ENCODE results near the gene SORBS1. TPM values are rescaled to one million over a fixed set of nuclear protein-coding genes. Genes with fewer than 3 reads are reported as not detected.

Gene SORBS1
- total RNA-seq, 1 donor from 2014 or later: 116 TPM

DNA sequence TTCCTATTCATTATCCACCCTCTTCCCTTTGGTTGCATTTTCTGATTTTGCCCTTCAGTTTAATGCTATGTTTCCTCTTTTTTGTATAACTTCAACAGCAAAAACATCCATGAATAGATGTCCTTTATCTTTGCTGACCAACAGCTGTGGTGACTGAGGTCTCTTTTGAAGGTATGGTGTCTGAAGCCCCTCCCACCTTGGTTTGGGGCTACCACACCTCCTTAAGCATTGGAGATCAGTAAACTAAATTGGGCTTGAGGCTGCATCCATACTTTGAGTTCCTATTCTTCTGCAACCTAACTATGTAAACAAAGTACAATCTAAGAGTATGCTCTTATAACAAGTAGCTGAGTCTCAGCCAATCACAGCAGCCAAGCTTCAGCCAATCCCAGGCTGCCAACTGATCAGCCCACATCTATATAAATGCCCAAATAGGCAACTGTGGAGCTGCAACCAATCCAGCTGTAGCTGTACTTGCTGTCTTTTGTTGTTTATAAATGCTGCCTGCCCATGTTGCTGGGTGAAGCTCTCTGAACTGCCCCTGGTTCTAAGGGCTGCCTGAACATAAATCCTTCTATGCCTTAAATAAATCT, 201.0 kb downstream of the SORBS1 start:
- peak in 1 of 2 donors; percentile 10 for DNase-seq (ENCODE audit: extremely low spot score in 2 of 2)
- no peaks in the 10 kb centered on the region for H3K9me3 ChIP-seq
- no peak for TF ChIP-seq POLR2AphosphoS5 (IDR thresholded peaks at IDR 0.05; ENCODE audit: insufficient read depth in 1 of 2, low read depth in 1 of 2)
- no peak overlapping the region for H3K27ac ChIP-seq
- H3K4me1 ChIP-seq: peaks cover 16% of the 10 kb centered on the region
- H3K27me3 ChIP-seq: no peaks in the 10 kb centered on the region
- H3K4me3 ChIP-seq: no peak overlapping the region
- intact Hi-C loops (cut with DNase I): no loop called here
- H3K36me3 ChIP-seq: peaks cover 0 to 16% of the 10 kb centered on the region in 2 donors

DNA sequence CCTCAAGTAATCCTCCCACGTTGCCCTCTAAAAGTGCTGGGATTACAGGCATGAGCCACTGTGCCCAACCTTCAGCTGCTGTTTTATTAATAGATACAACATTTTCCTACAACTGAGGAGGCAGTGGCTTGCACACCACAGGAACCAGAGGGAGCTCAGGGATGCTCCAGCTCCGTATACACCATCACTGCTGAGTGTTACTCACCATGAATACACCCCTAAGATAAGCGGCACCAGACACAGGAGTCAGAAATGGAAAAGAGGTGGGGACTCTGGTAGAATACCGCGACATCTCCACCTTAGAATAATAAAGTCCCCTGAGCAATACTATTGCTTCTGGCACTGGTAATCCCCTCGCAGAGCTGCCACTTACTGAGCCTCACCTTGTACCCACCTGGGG, 201.7 kb downstream of the SORBS1 start:
- intact Hi-C loops (cut with DNase I): loop anchor here (10.0 kb wide), 1 partner anchor 115 kb away; no protein-coding TSS in a partner anchor
- Histone ChIP-seq H3K4me3 (no peak overlapping the region), H3K27me3 (no peaks in the 10 kb centered on the region), H3K36me3 (peaks cover 0 to 17% of the 10 kb centered on the region in 2 donors), H3K4me1 (peaks cover 16% of the 10 kb centered on the region), H3K9me3 (no peaks in the 10 kb centered on the region), H3K27ac (no peak overlapping the region)
- no peak for TF ChIP-seq POLR2AphosphoS5 (IDR thresholded peaks at IDR 0.05; ENCODE audit: insufficient read depth in 1 of 2, low read depth in 1 of 2)
- no peak for TF ChIP-seq POLR2A (IDR thresholded peaks at IDR 0.05)
- TF ChIP-seq, protein P1, sequence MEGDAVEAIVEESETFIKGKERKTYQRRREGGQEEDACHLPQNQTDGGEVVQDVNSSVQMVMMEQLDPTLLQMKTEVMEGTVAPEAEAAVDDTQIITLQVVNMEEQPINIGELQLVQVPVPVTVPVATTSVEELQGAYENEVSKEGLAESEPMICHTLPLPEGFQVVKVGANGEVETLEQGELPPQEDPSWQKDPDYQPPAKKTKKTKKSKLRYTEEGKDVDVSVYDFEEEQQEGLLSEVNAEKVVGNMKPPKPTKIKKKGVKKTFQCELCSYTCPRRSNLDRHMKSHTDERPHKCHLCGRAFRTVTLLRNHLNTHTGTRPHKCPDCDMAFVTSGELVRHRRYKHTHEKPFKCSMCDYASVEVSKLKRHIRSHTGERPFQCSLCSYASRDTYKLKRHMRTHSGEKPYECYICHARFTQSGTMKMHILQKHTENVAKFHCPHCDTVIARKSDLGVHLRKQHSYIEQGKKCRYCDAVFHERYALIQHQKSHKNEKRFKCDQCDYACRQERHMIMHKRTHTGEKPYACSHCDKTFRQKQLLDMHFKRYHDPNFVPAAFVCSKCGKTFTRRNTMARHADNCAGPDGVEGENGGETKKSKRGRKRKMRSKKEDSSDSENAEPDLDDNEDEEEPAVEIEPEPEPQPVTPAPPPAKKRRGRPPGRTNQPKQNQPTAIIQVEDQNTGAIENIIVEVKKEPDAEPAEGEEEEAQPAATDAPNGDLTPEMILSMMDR (IDR thresholded peaks at IDR 0.05): no peak
- peak in 1 of 2 donors; percentile 79 for DNase-seq (ENCODE audit: extremely low spot score in 2 of 2)

DNA sequence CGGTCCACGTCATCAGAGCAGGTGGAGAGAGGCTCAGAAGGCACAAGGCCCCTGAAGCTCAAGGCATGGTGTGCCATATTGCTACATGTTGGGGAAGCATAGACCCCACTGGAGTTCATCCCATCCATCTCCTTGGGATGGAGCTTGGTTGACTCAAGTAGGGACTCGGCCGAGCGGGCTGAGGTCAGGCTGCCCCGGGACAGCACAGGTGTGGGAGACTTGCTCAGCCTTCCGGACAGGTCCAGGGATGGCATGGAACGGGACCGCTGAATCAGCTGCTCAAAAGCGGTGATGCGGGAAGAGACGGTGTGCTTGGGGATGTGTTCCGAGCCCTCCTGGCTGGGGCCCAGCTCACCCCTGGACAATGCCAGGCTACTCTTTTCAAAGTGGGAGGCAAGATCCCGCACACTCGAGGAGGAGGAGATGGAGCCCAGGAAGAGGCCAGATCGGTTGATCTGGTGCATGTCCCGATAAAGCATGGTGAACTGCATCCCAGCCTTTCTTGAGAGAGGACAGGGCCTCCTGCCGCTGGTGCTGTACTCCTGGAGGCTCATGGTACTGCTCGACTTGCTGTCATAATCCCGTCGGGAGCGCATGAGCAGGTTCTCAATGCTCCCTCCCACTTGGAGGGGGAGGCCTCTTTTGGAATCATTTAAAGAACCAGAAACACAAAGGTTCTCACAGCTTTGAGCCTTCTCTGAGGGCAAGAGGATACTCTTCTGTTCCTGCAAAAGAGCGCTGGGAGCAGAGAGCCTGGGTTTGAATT, 204.8 kb downstream of the SORBS1 start:
- Histone ChIP-seq H3K27me3 (no peaks in the 10 kb centered on the region), H3K9me3 (no peaks in the 10 kb centered on the region), H3K4me3 (no peak overlapping the region), H3K36me3 (peaks cover 0 to 17% of the 10 kb centered on the region in 2 donors), H3K4me1 (peaks cover 23% of the 10 kb centered on the region), H3K27ac (no peak overlapping the region)
- peak in 1 of 2 donors; percentile 84 for DNase-seq (ENCODE audit: extremely low spot score in 2 of 2)
- TF ChIP-seq POLR2A (IDR thresholded peaks at IDR 0.05): no peak
- TF ChIP-seq, protein P1 (IDR thresholded peaks at IDR 0.05): no peak
- no peak for TF ChIP-seq POLR2AphosphoS5 (IDR thresholded peaks at IDR 0.05; ENCODE audit: insufficient read depth in 1 of 2, low read depth in 1 of 2)
- intact Hi-C loops (cut with DNase I): loop anchor here (10.0 kb wide), 1 partner anchor 112 kb away; no protein-coding TSS in a partner anchor

DNA sequence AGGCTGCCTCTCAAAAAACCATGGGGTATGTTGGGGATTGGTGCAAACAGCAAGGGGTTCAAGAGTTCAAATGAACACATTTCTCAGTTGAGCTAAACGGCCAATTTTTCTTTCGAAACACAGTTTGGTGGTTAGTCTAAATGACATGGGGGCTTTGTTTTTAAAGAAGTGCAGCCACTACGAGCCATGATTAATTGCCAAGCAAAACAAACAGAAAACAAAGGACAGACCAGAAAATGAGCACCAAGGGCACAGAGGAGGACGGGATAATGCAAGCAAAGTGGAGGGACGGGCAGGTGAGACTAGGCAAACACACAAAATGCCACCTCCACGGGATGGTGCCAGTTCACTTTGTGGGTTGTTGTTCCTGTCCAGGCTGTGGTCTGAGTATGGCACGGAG, 205.9 kb downstream of the SORBS1 start:
- peaks cover 0 to 17% of the 10 kb centered on the region in 2 donors for H3K36me3 ChIP-seq
- H3K4me1 ChIP-seq: peaks cover 23% of the 10 kb centered on the region
- H3K4me3 ChIP-seq: no peak overlapping the region
- H3K9me3 ChIP-seq: no peaks in the 10 kb centered on the region
- no peaks in the 10 kb centered on the region for H3K27me3 ChIP-seq
- H3K27ac ChIP-seq: no peak overlapping the region
- TF ChIP-seq POLR2AphosphoS5 (IDR thresholded peaks at IDR 0.05; ENCODE audit: insufficient read depth in 1 of 2, low read depth in 1 of 2): no peak
- TF ChIP-seq POLR2A (IDR thresholded peaks at IDR 0.05): no peak
- TF ChIP-seq, protein P1 (IDR thresholded peaks at IDR 0.05): no peak
- intact Hi-C loops (cut with DNase I): loop anchor here (10.0 kb wide), 1 partner anchor 110 kb away; no protein-coding TSS in a partner anchor
- no peak for DNase-seq (ENCODE audit: extremely low spot score in 2 of 2)

DNA sequence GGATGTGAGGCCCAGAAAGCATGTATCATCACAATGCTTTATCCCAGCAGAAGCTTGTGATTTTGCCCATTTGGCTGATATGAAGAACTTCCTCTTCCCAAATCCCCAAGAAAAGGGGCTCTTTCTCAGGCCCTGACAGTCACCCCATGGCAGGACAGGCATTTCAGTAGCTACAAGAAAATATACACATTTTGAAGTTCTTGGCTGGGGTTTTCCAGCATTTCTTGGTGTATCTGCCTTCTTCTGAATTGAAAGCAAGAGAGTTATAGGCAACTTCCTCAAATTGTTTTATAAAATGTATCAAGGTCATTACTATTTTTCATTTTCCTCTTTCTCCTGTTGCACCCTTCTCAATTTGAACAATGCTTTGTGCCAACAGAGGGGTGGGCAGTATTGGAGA, 207.1 kb downstream of the SORBS1 start:
- Histone ChIP-seq H3K27ac (no peak overlapping the region), H3K4me3 (no peak overlapping the region), H3K9me3 (no peaks in the 10 kb centered on the region), H3K4me1 (peaks cover 25% of the 10 kb centered on the region), H3K36me3 (peaks cover 0 to 17% of the 10 kb centered on the region in 2 donors), H3K27me3 (no peaks in the 10 kb centered on the region)
- intact Hi-C loops (cut with DNase I): loop anchor here (10.0 kb wide), 1 partner anchor 109 kb away; no protein-coding TSS in a partner anchor
- no peak for DNase-seq (ENCODE audit: extremely low spot score in 2 of 2)
- TF ChIP-seq, protein P1 (IDR thresholded peaks at IDR 0.05): no peak
- TF ChIP-seq POLR2AphosphoS5 (IDR thresholded peaks at IDR 0.05; ENCODE audit: insufficient read depth in 1 of 2, low read depth in 1 of 2): no peak
- TF ChIP-seq POLR2A (IDR thresholded peaks at IDR 0.05): no peak
